Right cardiac atrium (tissue), 5 donors: ENCODE data around the gene PGF. TPM values are rescaled to one million over a fixed set of nuclear protein-coding genes. Genes with fewer than 3 reads are reported as not detected.

ENCODE experiments used
- ATAC-seq, 2 donors: fragments of 200-7000 bp; cut with Tn5 transposase; one replicate each; pipeline versions ENCODE4 v1.8.0 to v1.9.1; 2020; ENCODE audit warnings: moderate library complexity in 2 of 2, mild to moderate bottlenecking in 1 of 2
- DNase-seq, 3 donors: peaks; one replicate each; pipeline ENCODE4 v3.0.0-alpha.2; 2020
- H3K27ac ChIP-seq: one replicate; pipeline ENCODE4 v1.5.1; 2013; ENCODE audit warnings: mild to moderate bottlenecking, low read length, control low read depth, moderate library complexity
- H3K27me3 ChIP-seq: one replicate; pipeline ENCODE4 v1.6.1; 2013; ENCODE audit not compliant: control insufficient read depth, insufficient read depth
- H3K4me1 ChIP-seq: one replicate; pipeline ENCODE4 v1.6.1; 2013; ENCODE audit warnings: low read length; ENCODE audit not compliant: control insufficient read depth, insufficient read depth
- H3K4me3 ChIP-seq: one replicate; pipeline ENCODE4 v1.5.1; 2013; ENCODE audit warnings: low read length, control low read depth
- H3K9me3 ChIP-seq: one replicate; pipeline ENCODE4 v1.6.1; 2013; ENCODE audit warnings: low read length; ENCODE audit not compliant: control insufficient read depth
- WGBS: extraction: QIAGEN DNeasy Blood & Tissue Kit; methylation state at CpG from one replicate; pipeline ENCODE4 v1.1.7; 2013; 5-methylcytosine and 5-hydroxymethylcytosine counted together
- intact Hi-C, 4 donors: fragments of 100-400 bp; cut with DNase I; formaldehyde crosslinking; loops; one replicate each; pipeline versions ENCODE4 v1.11.0 to v1.14.0; 2022 to 2023
- polyA plus RNA-seq: library from polyadenylated mRNA; stranded (reverse); fragments of 200-250 nt; gene quantifications from one replicate; pipeline ENCODE4 v1.2.3, GENCODE V29; 2013
- total RNA-seq, 4 donors: library from RNA; stranded (reverse); fragmentation: NEBNext Ultra II Directional; extraction: Animal tissue kit (Norgen Biotek cat#: 25700); gene quantifications; one replicate each; pipeline ENCODE4 v1.2.1, GENCODE V29; 2021
- donor health status: healthy with polysubstance abuse.
- donor health status: DM: no; HTN: yes; CAD: no.
- donor health status: DM: no; HTN: no; CAD: no.
- donor health status: DM: no; HTN: yes; CAD: no; lungs with severe emphysema.
- donor health status: DM: yes; HTN: yes; CAD: no.

PGF gene
- total and polyA plus RNA-seq, 5 donors: 2.9 to 5.9 (median 4.2) TPM

DNA sequence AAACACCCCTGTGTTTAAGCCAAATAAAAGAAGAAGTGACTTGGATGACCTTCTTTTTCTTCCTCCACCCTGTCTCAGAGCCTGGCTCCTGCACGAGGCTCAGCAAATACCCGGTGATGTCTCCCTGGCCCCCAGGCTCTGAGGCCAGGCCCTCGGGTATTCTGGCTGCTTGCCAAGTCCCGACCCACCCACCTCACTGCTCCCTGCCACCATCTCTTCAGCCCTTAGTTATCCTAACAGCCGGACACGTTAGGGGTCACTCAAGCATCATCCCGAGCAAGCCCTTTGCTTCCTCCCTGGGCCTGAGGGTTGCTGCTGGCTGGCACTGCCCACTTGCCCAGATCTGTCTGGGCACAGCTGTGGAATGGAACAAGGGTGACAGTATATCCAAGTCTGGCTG, 39.6 kb downstream of the PGF start:
- H3K9me3 ChIP-seq: no peaks in the 10 kb centered on the region
- intact Hi-C loops: loop anchor here in 1 of 4 donors (10.0 kb wide), 1 partner anchor 179 kb away; no protein-coding TSS in a partner anchor
- H3K4me1 ChIP-seq: peaks cover 16% of the 10 kb centered on the region
- no peak overlapping the region for H3K27ac ChIP-seq
- no peak for ATAC-seq
- peak in 1 of 3 donors; percentile 54 for DNase-seq
- no peak overlapping the region for H3K4me3 ChIP-seq
- H3K27me3 ChIP-seq: no peaks in the 10 kb centered on the region
- WGBS: 41% methylated on average over 7 of the region's 7 CpGs

DNA sequence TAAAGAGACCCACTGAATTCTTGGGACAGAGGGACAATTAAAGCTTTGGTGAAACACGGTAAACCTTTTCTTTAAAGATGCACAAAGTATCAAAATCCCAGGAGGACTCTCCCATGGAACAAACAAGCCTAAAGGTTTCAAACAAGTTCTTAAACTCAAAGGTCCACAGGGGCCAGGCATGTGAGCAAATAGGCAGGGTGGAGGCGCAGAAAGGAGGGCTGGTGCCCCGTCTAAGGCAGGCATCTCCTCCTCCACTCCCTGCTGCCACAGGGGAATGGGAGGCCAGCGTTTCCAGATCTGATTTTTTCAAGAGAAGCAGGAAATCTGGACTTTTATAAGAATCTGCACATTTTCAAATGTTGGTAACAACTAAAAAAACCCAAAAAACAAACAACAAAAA, 40.0 kb downstream of the PGF start:
- H3K27ac ChIP-seq: no peak overlapping the region
- 64% methylated on average over 4 of the region's 4 CpGs for WGBS
- DNase-seq (peak in 1 of 3 donors; percentile 58), ATAC-seq (no peak)
- peaks cover 16% of the 10 kb centered on the region for H3K4me1 ChIP-seq
- no peak overlapping the region for H3K4me3 ChIP-seq
- intact Hi-C loops: loop anchor here in 1 of 4 donors (10.0 kb wide), 1 partner anchor 179 kb away; no protein-coding TSS in a partner anchor
- no peaks in the 10 kb centered on the region for H3K9me3 ChIP-seq
- no peaks in the 10 kb centered on the region for H3K27me3 ChIP-seq

DNA sequence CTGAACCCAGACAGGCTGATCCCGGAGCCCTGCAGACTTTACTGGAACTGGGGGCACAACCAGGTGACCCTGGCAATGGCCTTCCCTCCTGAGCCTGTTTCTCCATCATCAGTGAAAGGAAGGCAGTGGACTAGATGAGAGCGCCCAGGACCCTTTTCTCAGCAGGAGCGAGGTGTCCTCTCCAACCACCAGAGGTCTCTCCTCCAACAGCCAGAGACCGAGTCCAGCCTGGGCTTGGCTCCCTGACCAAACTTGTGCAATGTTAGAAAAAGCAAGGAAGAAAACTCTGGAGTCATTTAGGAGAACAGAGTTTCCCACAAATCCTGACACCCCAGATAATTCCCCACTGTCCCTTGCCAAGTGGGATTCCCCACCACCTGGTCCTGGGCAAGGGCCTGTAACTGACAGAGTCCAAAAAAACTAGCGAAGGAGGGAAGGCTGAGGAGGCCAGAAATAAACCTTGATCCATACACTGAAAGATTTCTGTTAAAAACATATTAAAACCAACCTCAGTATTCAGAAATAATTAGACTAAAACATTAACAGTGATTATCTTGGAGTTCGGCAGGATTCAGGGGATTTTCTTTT, 41.3 kb downstream of the PGF start:
- Histone ChIP-seq H3K4me3 (no peak overlapping the region), H3K27me3 (no peaks in the 10 kb centered on the region), H3K9me3 (no peaks in the 10 kb centered on the region), H3K27ac (no peak overlapping the region), H3K4me1 (peaks cover 16% of the 10 kb centered on the region)
- DNase-seq (peak; percentile 75 to 90 (median 85)), ATAC-seq (peak; percentile 47 to 50)
- WGBS: 37% methylated on average over 6 of the region's 6 CpGs
- intact Hi-C loops: loop anchor here in 3 of 4 donors (2.0 to 10.0 kb wide), 3 partner anchors 173 to 181 kb away; no protein-coding TSS in a partner anchor

DNA sequence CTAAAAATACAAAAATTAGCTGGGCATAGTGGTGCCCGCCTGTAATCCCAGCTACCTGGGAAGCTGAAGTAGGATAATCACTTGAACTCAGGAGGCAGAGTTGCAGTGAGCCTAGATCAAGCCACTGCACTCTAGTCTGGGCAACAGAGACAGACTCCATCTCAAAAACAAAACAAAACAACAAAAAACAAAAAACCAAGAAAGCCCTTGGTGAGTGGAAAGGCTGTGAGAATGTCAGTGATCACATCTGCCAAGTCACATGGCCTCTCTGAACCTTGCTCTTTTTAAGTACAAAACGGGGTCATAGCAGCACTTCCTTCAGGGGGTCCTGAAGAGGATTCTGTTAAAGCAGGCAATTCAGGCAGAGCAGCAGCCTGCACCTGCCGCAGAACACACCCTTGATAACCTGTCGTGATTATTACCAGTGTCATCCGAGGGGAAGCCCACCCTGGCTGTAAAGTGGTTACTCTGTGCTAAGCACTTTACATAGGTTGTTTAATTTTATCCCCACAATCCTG, 41.9 kb downstream of the PGF start:
- H3K4me3 ChIP-seq: no peak overlapping the region
- DNase-seq (no peak), ATAC-seq (no peak)
- intact Hi-C loops: loop anchor here in 3 of 4 donors (2.0 to 10.0 kb wide), 3 partner anchors 174 to 181 kb away; no protein-coding TSS in a partner anchor
- H3K27ac ChIP-seq: no peak overlapping the region
- H3K4me1 ChIP-seq: peaks cover 19% of the 10 kb centered on the region
- no peaks in the 10 kb centered on the region for H3K9me3 ChIP-seq
- WGBS: 71% methylated on average over 5 of the region's 5 CpGs
- H3K27me3 ChIP-seq: no peaks in the 10 kb centered on the region

DNA sequence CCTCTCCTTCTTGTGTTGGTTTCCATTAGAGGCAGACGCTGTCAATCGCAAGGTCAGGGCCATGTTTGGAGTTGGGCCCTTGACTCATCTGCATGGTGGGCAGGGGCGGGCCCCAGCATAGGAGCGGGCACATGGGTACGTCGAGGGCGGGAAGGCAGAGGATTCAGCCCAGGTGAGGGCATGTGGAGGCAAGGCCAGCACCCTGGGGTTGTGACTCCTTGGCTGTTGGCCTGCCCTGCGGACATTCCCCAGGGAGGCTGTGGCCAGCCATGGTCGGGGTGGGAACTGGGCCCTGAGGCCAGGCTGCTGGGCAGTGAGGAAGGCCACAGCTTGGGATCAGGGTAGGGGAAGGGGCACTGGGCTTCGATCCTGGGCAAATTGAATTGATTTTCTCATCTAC, 42.6 kb downstream of the PGF start:
- no peak for ATAC-seq

DNA sequence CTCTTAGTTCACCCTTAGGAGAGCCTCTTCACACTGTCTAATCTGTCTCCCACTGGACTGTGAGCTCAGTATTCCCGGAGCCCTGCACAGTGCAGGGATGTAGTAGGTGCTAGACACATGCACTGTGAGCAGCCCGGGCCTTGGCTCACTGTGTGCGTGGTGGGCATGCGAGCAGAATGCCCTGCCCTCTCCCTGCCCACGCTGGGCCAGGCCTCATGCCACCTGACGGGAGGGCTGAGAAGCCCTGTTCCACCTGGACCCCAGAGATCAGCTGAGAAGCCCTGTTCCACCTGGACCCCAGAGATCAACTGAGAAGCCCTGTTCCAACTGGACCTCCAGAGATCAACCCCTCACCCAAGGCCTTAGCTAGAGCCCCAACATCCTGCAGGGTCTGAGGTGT, 43.3 kb downstream of the PGF start:
- no peak overlapping the region for H3K4me3 ChIP-seq
- no peak overlapping the region for H3K27ac ChIP-seq
- intact Hi-C loops: loop anchor here in 3 of 4 donors (2.0 to 10.0 kb wide), 3 partner anchors 175 to 183 kb away; no protein-coding TSS in a partner anchor
- 92% methylated on average over 6 of the region's 6 CpGs for WGBS
- H3K4me1 ChIP-seq: peaks cover 25% of the 10 kb centered on the region
- ATAC-seq (no peak), DNase-seq (no peak)
- H3K9me3 ChIP-seq: no peaks in the 10 kb centered on the region
- no peaks in the 10 kb centered on the region for H3K27me3 ChIP-seq

More for the DNA sequence above, 42.6 kb downstream of the PGF start:
- H3K27me3 ChIP-seq: no peaks in the 10 kb centered on the region
- no peak overlapping the region for H3K4me3 ChIP-seq
- intact Hi-C loops: loop anchor here in 3 of 4 donors (2.0 to 10.0 kb wide), 3 partner anchors 174 to 182 kb away; no protein-coding TSS in a partner anchor
- peak in 1 of 3 donors; percentile 64 for DNase-seq
- WGBS: 91% methylated on average over 10 of the region's 10 CpGs
- H3K27ac ChIP-seq: no peak overlapping the region
- H3K9me3 ChIP-seq: no peaks in the 10 kb centered on the region
- peaks cover 25% of the 10 kb centered on the region for H3K4me1 ChIP-seq

DNA sequence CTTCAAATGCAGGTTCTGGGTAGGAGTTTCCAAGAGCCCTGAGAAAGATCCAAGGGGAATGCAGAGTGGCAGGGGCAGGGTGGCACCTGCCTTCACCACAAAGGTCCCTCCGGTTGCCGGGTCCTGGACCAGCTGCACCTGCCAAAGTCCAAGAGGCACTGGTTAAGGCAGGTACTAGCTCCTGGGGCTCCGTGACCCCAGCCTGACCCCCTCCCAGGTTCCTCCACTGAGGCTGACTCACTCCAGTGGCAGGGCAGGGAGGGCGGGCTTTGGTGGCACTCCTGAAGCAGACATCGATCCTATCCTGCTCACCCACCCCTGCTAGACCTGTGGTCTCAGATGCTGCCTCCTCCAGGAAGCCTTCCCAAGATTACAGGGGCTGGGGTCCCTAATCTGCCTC, 43.7 kb downstream of the PGF start:
- no peaks in the 10 kb centered on the region for H3K9me3 ChIP-seq
- no peak for ATAC-seq
- intact Hi-C loops: loop anchor here in 3 of 4 donors (2.0 to 10.0 kb wide), 3 partner anchors 176 to 183 kb away; no protein-coding TSS in a partner anchor
- no peaks in the 10 kb centered on the region for H3K27me3 ChIP-seq
- no peak overlapping the region for H3K27ac ChIP-seq
- H3K4me1 ChIP-seq: peaks cover 25% of the 10 kb centered on the region
- DNase-seq: peak in 1 of 3 donors; percentile 54
- H3K4me3 ChIP-seq: no peak overlapping the region
- 94% methylated on average over 5 of the region's 5 CpGs for WGBS

DNA sequence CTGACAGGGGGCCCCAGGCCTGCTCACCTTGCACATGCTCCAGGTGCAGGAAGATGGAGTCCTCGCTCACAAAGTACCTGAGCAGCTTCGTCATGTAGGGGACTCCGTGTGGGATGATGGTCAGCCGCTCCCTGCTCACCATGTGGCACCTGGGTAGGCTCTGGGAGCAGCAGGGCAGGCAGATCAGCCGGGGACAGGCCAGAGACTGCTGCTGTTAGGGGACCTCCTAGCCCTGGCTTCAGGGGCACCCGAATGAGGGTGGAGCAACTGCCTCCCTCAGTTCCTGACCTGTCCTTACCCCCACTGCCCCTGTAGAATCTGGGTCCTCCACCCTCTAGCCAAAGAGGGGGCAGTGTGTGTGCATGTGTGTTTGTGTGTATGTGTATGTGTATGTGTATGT, 44.2 kb downstream of the PGF start:
- no peak overlapping the region for H3K27ac ChIP-seq
- no peaks in the 10 kb centered on the region for H3K27me3 ChIP-seq
- intact Hi-C loops: loop anchor here in 2 of 4 donors (5.0 to 10.0 kb wide), 2 partner anchors 176 to 184 kb away; no protein-coding TSS in a partner anchor
- H3K4me1 ChIP-seq: peaks cover 25% of the 10 kb centered on the region
- H3K9me3 ChIP-seq: no peaks in the 10 kb centered on the region
- H3K4me3 ChIP-seq: no peak overlapping the region
- 96% methylated on average over 6 of the region's 6 CpGs for WGBS
- DNase-seq (peak in 1 of 3 donors; percentile 48), ATAC-seq (no peak)

DNA sequence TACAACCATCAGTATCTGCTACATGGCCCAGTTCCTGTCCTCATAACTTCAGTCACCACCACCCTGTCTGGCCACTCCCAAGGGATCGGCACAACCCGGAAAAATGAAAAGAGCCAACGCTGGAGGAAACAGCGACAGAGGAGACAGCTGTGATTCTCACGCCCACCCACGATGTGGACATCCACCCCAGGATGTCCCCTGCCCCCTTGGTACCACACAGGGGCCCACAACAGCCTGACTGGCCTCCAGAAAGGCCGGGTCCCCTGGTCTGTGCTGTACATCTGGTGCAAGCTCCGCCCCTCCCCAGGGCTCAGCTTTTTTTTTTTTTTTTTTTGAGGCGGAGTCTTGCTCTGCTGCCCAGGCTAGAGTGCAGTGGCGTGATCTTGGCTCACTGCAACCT, 44.8 kb downstream of the PGF start:
- H3K4me1 ChIP-seq: peaks cover 24% of the 10 kb centered on the region
- H3K27ac ChIP-seq: no peak overlapping the region
- H3K4me3 ChIP-seq: no peak overlapping the region
- intact Hi-C loops: loop anchor here in 2 of 4 donors (5.0 to 10.0 kb wide), 2 partner anchors 177 to 184 kb away; no protein-coding TSS in a partner anchor
- WGBS: 54% methylated on average over 10 of the region's 10 CpGs
- DNase-seq (no peak), ATAC-seq (no peak)
- no peaks in the 10 kb centered on the region for H3K27me3 ChIP-seq
- H3K9me3 ChIP-seq: no peaks in the 10 kb centered on the region

DNA sequence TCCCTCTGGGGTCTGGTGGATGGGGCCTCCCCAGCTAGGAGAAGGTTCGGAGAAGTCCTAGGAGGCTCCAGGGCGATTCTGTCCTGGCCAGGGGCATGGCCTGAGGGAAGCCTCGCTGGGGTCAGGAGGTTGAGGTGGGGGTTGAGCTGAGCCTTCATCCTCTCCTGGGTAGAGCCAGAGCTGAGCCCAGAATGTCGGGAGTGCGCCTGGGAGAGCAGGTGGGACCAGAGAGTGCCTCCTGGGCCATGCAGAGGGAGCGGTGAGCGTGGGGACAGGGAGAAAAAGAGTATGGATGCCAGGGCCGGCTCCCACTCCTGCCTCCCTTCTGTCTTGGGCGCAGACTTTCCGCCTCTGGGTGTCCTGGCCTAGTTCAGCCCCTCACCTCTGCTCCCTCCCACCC, 45.5 kb downstream of the PGF start:
- Histone ChIP-seq H3K4me1 (peaks cover 24% of the 10 kb centered on the region), H3K4me3 (no peak overlapping the region), H3K27me3 (no peaks in the 10 kb centered on the region), H3K9me3 (no peaks in the 10 kb centered on the region), H3K27ac (no peak overlapping the region)
- WGBS: 94% methylated on average over 10 of the region's 10 CpGs
- ATAC-seq: no peak
- DNase-seq: no peak
- intact Hi-C loops: loop anchor here in 2 of 4 donors (5.0 to 10.0 kb wide), 3 partner anchors 48 to 185 kb away; no protein-coding TSS in a partner anchor

DNA sequence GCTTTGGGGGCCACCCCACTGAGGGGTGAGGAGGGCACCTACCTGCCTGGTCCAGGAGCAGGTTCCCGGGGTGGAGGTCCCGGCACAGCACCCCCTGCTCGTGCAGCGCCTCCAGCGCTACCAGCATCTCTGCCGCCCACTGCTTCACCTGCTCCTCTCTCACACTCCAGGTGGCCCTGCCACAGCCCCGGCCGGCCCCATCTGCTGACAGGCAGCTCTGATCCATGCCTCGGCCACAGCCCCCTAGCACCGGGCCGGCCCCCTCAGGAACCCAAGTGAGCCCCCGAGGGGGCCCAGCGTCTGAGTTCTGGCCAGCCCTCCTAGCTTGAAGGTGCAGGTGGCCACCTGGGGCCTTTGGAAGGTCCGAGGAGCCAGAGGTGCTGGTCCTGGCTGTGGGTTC, 45.9 kb downstream of the PGF start:
- H3K4me1 ChIP-seq: peaks cover 24% of the 10 kb centered on the region
- intact Hi-C loops: loop anchor here in 2 of 4 donors (5.0 kb wide), 1 partner anchor 47 kb away; no protein-coding TSS in a partner anchor
- H3K27ac ChIP-seq: no peak overlapping the region
- 93% methylated on average over 14 of the region's 14 CpGs for WGBS
- H3K4me3 ChIP-seq: no peak overlapping the region
- H3K27me3 ChIP-seq: no peaks in the 10 kb centered on the region
- ATAC-seq: no peak
- no peaks in the 10 kb centered on the region for H3K9me3 ChIP-seq
- DNase-seq: peak in 1 of 3 donors; percentile 66
